GM18511 (cell line): ENCODE results near the gene CEP83.

ENCODE experiments used
- ATAC-seq: cut with Tn5 transposase; IDR thresholded peaks from one replicate; pipeline ENCODE4 v1.9.1; 2021; ENCODE audit warnings: mild to moderate bottlenecking, moderate library complexity; ENCODE audit not compliant: unreplicated experiment

The CEP83 gene

DNA sequence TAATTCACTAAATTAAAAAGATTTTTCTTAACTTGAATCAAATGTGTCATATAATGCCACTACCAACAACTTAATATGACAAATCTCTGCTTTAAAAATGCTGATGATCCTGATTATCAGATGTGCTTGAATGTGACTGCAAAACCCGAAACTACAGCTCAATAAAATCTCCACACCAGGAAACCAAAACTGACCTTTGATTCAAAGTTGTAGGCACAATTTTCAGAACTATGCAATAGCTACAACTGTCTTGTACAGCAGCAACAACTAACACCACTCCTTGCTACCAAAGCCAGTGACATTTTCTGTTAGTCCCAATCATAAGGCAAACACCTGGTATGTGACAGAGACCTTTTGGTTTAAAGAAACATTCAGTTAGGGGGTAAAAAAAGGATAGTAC, 147.3 kb downstream of the CEP83 start:
- ATAC-seq: no peak

DNA sequence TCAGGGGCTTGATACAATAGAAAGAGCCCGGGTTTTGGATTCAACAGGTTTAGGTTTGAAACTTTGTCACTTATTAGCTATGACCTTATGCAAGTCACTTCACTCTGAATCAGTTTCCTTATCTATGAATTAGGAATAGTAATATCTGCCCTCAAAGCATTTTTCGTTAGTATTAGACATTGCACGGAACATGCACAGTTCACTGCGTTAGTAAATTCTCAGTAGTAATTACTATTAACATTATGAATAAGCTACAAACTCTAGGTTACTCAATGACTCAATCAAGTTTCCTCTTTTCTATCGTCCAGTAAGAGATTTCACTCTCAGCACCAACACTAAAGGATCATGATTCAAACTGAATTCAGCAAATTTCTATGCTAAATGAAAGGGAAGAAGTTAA, 150.3 kb downstream of the CEP83 start:
- ATAC-seq: peak; percentile 84

DNA sequence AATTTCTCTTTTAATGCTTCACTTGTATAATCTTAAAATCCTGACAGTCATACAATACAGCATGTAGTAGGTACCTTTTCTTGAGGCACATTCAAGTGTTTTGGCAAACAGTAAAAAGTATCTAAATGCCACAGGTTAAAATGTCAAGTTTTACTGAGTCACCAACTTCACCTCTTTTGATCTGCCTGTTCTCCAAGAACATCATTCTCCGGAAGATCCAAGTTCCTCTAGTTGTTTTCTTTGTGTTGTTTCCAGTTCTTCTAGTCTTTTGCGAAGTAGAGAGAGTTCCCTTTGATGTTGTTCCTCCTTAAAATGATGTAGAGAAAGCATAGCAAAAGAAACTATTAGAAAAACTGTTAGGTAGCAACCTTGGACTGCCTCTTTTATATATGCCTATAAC, 151.1 kb downstream of the CEP83 start:
- ATAC-seq: no peak

DNA sequence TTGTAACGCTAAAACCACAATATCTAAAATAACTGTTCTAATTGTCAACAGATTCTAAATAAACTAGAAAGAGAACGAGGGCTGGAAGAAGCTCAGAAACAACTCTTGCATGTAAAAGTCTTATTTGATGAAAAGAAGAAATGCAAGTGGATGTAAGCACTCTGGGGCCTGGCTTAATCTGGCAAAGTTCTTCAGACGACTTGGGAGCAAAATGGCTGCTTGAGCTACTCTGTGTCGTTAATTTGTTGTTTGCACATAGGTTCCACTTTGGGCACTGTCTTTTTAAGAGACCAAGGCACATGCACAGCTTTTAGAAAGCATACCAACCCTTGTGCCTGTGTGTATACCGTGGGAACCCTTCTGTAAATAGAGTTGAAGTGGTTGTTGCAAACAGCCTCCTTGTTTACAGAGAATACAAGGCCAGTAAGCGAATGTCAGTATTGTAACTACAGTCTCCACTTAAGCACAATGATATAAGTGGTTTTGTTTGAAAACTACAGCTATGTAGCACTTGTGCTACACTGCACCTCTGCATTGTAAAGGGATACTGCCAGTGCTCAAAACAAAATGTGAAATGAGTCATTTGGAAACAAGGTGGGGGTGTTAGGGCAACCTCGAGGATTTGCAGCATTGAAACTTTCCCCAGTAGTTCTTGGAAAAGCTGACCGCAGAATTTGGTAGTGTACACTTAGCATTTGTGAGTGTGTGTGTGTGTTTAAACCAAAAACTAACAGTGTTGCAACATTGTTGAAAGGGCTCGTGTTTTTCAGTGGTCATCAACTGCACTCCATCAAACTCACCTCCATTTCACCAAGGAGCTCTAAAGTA, 154.3 kb downstream of the CEP83 start:
- peak; percentile 62 for ATAC-seq

DNA sequence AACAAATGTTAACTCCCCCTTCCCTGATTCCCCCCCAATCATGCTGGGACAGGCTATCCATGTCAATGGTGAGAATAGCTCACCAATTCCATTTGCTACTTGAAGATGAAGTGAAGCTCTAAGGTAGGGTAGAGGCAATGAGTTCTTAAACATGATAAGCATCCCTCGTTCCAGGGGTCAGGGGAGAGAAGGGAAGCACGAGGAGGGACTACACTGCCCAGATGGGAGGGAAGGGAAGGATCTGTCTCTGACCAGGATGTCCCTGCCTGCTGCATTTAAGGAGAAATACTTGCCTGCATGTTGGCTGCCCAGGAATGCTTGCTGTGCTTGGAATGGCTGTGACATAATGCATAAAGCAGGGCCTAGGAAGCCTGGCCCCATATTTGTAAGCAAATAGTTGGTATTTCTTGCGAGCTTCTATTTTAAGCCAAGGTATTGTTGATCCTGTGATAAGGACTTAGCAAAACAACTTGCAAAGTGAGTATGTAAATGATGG, 155.1 kb downstream of the CEP83 start:
- ATAC-seq: no peak

DNA sequence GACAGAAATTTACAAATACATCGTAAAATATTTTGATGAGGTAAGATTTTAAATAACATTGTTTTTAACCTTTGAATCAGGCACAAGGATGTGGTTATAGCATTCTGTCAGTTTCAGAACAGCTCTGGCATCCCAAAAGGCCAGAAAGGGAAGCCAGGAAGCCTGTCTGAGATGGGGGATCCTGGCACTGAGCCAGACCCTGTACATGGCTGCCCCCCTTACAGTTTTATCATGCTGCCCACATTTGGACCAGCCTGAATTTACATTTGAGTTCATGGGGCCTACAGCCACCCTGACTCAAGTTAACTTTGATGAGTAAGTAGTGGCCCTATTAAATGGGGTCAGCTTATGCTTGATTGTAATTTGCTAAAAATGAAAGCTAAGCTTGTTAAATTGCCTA, 155.7 kb downstream of the CEP83 start:
- no peak for ATAC-seq

DNA sequence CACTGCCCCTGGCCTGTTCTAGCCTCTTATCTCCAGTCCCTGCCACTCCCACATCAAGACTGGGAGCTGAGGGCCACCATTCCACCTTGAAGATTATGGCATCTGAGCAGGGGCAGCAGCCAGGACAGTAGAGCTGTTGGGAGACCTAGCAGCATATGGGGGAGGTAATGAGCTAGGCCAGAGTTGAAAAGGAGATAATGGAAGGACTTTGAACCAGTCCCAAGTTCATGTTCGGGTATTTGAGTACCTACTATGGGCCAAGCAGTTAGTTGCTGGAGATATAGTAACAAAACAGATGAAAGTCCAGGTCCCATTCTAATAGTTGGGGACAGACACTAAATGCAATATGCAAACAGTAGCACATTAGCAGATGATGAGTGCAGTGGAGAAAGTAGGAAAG, 159.8 kb downstream of the CEP83 start:
- no peak for ATAC-seq

DNA sequence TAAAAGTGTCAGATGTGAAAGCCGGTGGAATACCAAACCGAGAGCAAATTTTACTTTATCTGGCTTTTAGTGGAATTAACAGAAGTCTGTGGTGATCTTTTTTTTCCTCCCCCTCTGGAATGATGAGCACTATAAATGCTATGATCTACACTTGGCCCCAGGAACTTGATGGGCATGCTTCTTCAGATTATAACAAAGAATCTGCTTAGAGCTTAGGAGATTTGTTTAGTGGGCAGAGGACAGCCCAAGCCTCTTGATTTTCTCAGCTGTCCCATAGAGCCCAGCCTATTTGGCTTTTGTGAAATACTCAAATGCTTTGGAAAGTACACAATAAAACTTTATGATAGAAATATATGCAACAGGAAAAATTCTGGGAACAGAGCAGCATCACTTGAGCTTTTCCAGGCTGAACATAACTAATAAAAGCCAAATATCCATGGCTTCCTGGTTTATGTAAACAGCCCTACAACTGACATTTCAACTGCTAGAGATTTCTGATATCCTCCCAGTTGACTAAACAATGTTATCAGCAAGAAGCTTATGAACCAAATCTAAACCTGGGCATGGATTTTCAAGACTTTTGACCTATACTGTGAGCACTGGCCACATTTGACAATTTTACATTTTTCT, 161.7 kb downstream of the CEP83 start:
- no peak for ATAC-seq

DNA sequence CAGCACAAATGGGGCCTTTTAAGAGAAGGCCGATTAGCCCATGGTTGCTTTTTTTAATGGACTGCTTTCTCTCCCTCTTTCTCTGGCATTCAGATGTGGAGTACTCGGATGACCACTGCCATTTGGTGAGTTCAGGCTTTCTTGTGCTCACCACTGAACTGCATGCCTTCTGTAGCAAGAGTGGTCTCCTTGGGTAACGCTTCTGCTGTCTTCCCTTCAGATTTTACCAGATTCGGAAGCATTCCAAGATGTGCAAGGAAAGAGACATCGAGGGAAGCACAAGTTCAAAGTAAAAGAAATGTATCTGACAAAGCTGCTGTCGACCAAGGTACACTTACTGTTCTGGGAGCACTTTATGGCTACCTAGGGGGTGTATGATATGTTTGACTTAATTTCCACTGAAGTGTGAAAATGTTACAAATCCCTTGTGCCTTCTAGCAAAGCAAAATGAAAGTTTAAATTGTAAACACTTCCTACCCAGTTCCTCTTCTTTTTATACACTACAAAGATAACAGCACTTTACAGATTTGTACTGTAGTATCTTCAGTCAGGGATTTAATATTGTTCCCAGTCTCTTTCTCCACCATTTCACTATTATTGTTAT, 162.5 kb downstream of the CEP83 start:
- no peak for ATAC-seq

DNA sequence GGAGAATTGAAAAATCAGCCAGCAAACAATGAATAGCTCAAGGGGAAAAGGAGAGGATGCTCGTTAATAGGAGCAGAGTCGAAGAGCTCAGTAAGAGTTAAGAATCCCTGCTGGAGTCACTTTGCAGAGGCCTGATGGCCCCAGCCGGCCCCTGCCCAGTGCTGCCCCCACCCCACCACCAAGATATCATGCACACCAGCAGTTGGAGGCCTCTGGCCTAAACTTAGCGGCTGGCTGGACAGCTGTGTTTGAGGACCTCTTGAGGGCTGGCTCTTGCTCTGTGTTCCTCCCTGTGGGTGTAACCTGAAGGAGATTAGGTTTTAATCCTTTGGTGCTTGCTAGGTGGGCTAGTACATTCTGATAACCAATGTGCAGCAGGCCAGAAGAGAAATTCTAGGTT, 169.3 kb downstream of the CEP83 start:
- ATAC-seq: no peak

DNA sequence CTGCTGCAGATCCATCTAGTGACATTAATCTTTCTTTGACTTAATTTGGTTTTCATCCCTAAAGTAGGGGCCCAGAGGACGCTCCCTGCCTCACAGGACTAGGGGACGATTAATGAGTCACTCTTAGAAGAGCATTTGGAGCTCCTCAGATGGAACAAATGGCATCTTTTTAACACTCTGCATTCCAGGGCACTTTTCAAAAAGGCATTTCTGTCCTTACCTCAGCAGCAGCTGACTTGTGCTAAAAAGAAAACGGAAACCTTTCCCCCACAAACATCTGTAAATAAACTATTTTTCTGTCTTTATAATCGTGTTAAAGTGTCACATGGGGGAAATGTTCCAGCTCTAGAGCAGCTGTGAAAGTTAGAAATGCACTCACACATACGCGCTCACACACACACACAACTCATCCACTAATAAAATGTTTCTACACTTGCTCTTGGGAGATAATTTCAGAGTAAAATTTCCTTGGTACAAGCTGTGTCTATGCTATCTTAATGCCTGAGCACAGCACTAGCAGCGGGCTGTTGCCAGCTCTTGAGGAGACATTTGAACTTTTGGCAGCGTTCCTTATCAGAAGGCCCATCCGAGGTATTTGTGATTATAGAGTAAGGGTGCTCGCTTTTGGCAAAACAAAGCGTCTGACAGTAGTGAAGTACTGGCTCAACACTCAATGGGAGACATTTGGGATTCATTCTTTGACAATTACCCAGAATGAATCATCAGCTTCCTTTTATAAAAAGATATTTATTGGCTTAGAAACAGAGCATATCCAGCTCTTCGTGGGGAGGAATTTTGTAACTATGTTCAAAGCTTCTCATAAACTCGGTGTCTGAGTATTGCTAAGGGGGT, 170.0 kb downstream of the CEP83 start:
- ATAC-seq: no peak

DNA sequence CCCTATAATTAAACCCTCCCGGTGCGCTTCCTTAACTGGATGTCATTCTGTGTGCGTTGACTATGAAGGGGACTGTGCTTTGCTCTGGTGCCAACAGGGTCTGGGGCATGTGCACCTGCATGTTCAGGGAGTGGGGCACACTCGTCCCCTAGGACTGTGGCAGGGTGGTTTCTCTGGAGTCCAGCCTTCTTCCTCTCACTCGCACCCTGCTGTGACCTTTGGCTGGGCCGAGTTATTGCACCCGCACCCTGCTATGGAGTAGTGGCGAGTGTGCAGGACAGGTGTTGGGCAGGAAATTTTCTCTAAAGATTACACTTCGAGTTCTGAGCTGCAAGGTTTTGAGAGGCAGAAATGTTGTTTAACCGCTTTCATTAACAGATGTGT, 172.4 kb downstream of the CEP83 start:
- no peak for ATAC-seq

DNA sequence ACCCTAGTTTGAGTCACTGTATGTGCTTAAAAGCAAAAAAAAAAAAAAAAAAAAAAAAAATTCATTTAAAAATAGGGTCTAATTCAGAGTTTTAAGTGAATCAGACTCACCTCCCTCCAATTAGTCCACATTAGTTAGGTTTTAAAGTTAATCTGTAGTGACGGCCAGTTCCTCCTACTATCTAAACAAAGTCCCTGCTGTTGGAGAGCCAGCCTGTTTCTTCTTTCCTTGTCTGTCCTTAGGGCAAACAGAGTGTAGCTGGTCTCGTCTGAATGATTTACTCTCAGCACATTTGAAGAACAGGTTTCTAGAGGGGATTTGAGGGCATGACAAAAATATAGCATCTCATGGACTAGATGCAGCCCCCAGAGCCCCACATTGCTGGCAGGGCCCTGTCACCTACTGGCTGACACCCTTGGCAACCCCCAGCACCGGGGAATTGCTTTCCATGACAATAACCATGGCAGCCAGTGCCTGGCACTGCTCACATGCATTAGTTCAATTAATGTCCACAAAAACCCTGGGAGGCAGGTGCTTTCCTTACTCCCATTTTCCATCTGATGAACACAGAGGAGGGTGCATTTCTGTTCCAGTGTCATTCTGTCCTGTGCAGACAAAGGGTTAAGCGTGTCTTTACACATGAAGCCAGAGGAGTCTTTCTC, 173.0 kb downstream of the CEP83 start:
- no peak for ATAC-seq

DNA sequence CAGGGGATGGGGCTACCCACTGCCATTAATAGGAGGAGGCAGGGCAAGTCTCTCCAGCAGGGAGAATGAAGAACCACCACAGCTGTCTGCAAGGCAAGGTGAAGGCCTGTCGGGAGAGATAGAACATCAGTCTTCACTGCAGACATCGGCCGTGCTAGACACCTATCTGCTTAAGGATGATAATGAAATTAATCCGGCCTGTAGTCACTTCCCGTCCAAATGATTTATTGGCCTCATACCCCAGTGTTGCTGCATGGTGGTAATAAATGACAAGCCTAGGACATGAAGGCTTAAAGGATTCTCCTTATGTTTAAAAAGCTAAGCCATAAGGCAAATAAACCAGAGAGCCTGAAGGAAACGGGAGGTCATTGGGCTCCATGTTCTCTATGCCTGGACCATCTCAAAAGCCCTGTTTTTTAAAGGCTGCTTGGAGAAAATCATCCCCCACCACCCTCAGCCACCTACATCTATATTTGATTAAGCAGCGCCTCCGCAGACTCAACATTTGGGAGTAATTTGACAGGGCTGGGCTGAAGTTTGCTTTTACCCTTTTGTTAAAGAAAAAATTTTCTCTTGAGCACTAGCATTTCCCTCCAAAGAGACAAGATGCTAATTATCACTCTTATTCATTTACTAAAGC, 173.6 kb downstream of the CEP83 start:
- no peak for ATAC-seq

DNA sequence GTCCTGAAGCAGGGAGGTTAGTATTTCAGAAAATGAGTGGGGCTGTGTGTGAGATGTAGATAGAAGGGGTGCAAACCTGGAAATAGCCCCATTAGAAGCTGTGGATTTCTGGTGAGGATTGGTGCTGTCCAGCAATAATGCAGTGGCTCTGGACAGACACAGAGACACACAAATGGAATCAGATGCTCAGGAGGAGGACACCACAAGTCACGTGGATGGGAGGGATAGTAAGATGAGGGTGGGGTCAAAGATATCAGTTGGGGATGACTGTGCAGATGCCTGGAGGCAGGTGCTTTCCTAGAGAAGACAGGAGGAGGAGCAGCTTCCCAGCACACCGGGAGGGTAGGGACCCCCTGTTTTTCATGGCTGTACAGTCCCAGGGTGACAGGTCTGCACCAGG, 174.8 kb downstream of the CEP83 start:
- ATAC-seq: no peak

DNA sequence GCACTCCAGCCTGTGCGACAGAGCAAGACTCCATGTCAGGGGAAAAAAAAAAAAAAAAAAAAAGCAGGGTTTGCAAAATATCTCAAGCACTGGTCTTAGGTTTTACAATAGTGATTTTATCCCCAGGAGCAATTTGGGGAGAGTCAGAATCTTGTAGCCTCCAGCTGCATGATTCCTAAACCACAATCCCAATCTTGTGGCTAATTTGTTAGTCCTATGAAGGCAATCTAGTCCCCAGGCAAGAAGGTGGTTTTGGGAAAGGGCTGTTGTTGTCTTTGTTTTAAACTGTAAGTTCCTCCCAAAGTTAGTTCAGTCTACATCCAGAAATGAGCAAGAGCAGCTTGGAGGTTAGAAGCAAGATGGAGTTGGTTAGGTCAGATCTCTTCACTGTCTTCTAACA, 175.6 kb downstream of the CEP83 start:
- ATAC-seq: no peak

DNA sequence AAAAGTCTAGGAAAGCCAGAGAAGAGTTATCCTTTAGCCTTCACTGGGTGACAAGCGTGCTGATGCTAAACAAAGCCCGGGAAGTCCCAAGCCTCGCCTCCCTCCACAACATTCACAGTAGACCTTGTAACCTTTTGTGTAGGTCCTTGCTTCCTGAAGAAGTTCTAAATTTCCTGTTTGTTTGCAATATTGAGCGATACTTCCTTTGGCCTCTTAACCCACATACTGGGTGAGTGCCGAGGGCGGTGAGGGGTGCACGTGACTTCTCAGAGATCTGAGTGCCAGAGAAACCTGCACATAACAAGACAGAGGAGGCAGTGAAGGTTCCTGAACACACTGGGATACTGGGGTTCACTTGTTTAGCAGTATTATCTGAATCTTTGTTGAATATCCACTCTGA, 177.0 kb downstream of the CEP83 start:
- ATAC-seq: no peak

DNA sequence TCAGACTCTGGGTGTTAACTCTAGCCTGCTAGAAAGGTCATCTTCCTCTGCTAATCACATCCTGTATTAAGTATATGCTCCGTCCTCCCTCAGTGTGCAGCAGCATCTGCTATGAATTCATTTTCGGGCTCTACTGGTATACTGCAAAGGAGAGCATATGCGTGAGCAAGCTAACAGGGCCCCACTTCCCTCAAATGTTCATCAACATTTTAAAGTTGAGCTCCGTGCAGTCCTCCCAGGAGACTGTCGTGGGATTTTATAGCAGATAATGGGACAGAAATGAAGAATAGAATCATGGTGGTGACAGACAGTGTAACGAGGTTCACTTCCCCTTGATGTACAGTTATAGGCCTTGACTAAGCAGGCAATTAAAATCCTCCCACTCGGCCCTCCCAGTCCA, 179.6 kb downstream of the CEP83 start:
- ATAC-seq: no peak

DNA sequence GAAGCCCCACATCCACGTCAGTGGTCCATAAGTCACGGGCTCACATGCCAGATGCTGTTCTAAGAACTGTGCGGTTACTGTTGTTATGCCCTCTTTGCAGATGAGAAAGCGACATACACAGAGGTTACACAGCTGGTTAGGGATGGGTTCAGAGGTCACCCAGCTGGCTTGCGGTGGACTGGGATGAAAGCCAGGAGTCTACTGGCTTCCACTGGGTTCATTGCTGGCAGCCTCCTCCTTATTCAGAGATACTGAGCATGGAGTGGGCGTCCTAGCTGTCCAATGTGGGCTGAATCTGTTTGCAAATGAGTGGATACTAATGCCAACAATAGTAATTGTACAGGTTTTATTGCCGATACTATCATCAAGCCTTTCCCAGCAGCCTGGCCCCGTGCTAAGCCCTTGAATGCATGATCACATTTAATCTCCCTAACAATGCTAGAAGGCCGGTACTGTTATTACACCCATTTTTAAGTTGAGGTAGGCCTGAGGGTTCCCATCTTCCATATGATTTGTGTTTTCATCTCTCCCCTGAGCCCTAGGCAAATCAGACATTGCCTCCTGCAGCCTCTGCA, 182.2 kb downstream of the CEP83 start:
- no peak for ATAC-seq

DNA sequence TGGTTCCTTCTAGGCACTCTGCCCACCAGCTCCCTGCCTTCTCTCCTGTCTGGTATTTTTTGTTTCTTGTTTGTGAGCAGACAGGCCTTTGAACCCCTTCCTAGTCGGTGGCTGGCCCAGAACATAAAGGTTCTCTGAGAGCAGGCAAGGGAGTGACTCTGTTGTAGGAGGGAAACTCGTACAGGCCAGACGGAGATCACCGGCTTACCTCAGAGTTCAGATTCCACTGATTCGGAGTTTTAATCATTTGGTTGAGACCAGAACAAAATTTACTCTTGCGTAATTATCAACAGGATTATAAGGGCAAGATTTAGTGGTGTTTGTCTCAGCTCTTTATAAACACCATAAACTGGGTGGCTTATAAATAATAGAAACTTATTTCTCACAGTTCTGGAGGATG, 182.9 kb downstream of the CEP83 start:
- ATAC-seq: no peak
